ENCODE measurements around the gene TDRD12. TPM values are rescaled to one million over a fixed set of nuclear protein-coding genes. Genes with fewer than 3 reads are reported as not detected.
"Not testable (repeated sequence)": the region's sequence is repeated elsewhere in the genome, so short reads cannot be mapped to it uniquely, and the experiment has no call there.

TDRD12 gene
- polyA plus RNA-seq, 3 donors: 0.88 to 4.0 (median 1.7) TPM

DNA sequence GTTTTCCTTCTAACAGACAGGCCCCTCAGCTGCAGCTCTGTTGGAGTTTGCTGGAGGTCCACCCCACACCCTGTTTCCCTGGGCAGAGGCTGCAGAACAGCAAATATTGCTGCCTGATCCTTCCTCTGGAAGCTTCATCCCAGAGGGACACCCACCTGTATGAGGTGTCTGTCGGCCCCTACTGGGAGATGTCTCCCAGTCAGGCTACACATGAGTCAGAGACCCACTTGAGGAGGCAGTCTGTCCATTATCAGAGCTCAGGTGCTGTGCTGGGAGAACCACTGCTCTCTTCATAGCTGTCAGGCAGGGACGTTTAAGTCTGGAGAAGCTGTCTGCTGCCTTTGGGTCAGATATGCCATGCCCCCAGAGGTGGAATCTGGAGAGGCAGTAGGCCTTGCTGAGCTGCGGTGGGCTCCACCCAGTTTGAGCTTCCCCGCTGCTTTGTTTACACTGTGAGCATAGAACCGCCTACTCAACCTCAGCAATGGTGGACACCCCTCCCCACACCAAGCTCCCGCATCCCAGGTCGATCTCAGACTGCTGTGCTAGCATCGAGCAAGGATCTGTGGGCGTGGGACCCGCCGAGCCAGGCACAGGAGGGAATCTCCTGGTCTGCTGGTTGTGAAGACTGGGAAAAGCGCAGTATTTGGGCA is 67.7 kb downstream of the TDRD12 start:
- not testable (repeated sequence) for DNase-seq (ENCODE audit: extremely low read depth in 1 of 11, low read depth in 9 of 11, low spot score in 4 of 11)

DNA sequence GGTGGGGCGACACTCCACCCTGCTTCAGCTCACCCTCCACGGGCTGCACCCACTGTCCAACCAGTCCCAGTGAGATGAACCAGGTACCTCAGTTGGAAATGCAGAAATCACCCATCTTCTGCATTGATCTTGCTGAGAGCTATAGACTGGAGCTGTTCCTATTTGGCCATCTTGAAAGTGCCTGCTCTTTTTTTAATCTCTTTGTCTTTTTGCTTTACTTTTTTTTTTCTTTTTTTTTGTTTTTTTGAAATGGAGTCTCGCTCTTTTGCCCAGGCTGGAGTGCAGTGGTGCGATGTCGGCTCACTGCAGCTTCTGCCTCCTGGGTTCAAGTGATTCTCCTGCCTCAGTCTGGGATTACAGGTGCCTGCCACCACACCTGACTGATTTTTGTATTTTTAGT is 68.3 kb downstream of the TDRD12 start:
- DNase-seq (ENCODE audit: extremely low read depth in 1 of 11, low read depth in 9 of 11, low spot score in 4 of 11): not testable (repeated sequence)

DNA sequence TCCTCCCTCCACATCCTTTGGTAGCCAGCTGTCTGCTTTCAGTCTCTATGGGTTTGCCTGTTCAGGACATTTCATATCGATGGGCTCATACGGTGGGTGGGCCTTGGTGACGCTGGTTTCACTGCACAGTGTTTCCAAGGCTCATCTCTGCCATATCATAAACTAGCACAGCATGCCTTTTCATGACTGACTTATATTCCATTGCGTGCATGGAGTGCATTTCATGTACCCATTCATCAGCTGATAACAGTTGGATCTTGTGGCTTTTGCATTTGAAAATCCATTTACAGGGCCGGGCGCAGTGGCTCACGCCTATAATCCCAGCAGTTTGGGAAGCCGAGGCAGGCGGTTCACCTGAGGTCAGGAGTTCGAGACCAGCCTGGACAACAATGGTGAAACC is 69.9 kb downstream of the TDRD12 start:
- no peak for DNase-seq (ENCODE audit: extremely low read depth in 1 of 11, low read depth in 9 of 11, low spot score in 4 of 11)

DNA sequence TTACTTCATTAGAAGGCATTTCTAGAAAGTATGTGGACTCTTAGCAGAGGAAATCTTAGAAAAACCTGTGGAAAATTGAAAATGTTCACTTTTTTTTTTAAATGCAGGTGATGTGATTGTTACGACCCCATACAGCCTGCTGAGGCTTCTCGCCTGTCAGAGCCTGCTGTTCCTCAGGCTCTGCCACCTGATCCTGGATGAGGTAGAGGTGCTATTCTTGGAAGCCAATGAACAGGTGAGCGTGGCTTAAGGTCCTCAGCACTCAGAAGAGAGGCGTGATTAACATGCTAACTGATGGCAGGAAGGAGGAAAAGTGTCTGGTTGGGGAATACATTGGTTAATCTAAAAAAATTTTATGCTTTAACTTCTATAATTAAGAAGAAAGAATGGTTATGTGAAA is 78.6 kb downstream of the TDRD12 start:
- no peak for DNase-seq (ENCODE audit: extremely low read depth in 1 of 11, low read depth in 9 of 11, low spot score in 4 of 11)

DNA sequence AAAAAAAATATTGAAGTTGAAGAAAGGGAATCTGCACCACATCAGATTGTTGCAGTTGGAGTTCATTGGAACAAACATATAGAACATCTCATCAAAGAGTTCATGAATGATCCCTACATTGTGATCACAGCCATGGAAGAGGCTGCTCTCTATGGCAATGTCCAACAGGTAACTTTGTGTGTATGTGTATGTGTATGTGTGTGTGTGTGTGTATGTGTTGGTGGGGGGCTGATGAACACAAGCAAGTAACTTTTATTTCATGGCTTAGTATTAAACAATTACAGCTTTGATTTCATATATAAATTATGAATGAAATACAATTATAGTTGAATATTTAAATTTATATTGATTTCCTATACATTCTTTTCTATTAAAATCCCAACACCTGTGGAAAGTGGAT is 80.6 kb downstream of the TDRD12 start:
- DNase-seq (ENCODE audit: extremely low read depth in 1 of 11, low read depth in 9 of 11, low spot score in 4 of 11): no peak

DNA sequence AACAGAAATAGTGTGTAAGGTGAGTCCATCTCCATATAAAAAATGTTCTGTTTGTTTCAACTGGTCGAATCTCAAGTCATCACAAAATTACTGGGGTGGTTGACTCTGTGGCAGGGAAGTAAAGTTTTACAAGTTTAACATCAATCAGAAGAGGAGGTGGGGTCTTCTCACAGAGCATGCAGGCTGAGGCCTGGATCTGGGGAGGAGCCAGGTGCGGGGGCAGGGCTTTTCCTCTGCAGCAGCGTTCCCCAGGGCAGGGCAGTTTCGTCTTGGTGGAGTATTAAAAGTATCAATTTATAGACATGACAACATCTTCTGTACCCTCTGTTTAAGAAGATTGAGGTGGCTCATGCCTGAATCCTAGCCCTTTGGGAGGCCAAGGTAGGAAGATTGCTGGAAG is 81.2 kb downstream of the TDRD12 start:
- DNase-seq (ENCODE audit: extremely low read depth in 1 of 11, low read depth in 9 of 11, low spot score in 4 of 11): no peak

DNA sequence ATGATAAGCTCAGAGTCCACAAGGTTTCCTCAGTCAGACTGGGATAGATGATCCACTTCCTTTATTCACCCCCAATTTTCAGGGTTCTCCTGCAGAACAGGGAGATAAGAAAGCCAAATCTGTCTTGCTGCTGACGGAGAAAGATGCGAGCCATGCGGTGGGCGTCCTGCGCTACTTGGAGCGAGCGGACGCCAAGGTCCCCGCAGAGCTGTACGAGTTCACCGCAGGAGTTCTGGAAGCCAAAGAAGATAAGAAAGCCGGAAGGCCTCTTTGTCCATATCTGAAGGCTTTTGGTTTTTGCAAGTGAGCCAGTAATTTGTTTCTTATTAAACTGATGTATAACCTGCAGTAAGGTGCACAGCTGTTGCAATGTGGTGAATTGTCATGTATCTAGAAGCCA is 83.3 kb downstream of the TDRD12 start:
- no peak for DNase-seq (ENCODE audit: extremely low read depth in 1 of 11, low read depth in 9 of 11, low spot score in 4 of 11)

DNA sequence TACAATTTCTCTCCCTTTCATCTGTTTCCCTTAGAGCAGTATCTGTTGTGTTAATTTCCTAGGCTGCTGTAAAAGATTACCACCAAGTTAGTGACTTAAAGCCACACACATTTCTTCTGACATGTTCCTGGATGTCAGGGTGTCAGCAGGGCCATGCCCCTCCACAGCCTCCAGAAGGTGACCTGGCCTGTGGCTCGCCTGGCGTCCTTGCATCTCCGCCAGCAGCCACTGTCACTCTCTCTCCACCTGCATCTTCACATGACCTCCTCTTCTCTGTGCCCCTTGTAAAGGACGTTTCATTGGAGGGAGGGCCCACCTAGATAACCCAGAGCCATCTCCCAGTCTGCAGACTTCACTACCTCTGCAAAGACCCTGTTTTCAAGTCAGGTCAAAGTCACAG is 88.7 kb downstream of the TDRD12 start:
- DNase-seq (ENCODE audit: extremely low read depth in 1 of 11, low read depth in 9 of 11, low spot score in 4 of 11): no peak

DNA sequence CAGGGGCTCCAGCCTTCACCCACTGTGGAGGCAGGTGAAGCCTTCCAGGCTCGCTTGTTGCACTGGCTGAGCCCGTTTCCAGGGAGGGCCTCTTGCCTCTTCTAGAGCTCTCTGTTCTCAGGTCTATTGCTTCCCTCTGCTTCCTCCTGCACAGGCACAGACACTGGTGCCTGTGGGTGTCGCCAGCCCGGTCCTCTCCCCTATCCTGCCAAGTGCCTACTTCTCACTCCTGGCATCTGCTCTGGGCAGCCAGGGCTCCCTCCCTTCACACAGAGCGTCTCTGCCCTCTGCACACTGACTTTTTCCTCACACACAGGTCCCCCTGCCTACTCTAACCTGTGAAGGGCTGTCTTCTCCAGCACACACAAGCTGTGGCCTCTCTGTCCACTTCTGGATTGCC is 89.7 kb downstream of the TDRD12 start:
- no peak for DNase-seq (ENCODE audit: extremely low read depth in 1 of 11, low read depth in 9 of 11, low spot score in 4 of 11)

DNA sequence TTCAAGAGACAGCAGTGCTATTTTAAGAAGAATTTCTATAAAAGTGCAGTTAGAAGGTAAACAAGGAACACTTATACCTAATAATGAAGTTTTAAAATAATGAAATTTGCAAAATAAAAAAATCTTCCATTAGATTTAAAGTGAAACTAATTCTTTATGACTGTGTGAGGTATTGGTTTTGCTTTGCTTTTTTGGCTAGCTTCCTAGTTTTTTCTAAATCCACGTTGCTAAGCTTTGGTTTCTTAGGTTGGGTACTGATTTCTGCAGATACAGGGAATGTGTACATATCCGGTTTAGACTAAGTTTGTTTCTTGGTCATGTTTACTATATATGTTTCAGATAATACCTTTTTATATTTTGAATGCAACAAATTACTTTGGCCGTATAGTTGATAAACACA is 90.2 kb downstream of the TDRD12 start:
- DNase-seq (ENCODE audit: extremely low read depth in 1 of 11, low read depth in 9 of 11, low spot score in 4 of 11): no peak

DNA sequence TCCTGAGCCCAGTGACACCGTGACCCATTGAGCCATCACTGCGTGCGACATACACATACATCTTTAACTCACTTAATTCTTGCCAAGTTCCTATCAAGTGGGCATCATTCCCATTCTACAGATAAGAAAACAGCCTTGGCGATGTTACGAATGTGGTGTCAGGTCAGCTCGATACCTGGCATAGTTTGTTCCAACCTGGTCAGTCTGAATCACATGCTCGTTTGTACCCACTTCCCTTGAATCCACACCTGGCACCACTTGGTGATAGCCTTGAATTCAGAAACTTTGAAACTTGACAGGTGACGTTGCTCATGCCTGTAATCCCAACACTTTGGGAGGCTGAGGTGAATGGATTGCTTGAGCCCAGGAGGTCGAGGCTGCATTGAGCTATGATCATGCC is 90.9 kb downstream of the TDRD12 start:
- no peak for DNase-seq (ENCODE audit: extremely low read depth in 1 of 11, low read depth in 9 of 11, low spot score in 4 of 11)

DNA sequence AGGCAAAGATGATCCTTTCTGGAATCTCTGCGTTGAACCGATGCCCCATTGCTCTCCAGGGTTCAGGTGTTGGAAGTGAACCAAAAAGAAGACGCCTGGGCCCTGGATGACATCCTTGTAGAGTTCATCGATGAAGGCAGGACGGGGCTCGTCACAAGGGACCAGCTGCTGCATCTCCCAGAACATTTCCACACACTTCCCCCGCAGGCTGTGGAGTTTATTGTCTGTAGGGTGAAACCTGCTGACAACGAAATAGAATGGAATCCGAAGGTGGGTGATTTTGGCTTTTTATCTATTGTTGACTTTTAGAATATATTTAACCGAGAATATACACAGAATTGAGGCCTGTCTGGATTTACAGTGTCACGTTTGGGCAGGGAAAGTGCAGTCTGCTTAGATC is 91.6 kb downstream of the TDRD12 start:
- DNase-seq (ENCODE audit: extremely low read depth in 1 of 11, low read depth in 9 of 11, low spot score in 4 of 11): no peak

DNA sequence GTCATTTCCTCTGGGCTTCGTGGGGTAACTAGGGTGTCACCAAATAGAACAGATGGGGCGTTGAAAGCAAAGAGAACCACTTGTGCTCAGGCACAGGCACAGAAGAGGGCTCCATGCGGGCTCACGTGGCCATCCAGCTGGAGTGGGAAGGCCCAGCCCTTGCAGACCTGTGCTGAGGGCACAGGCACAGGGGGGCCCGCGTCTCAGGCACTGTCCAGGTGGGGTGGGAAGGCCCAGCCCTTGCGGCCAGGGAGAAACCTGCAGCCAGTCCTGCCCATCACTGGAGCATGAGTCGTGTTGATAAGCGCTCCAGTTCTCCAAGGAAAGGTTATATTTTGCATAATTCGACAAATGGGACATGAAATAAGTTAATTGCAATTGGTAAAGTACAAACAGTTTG is 92.5 kb downstream of the TDRD12 start:
- no peak for DNase-seq (ENCODE audit: extremely low read depth in 1 of 11, low read depth in 9 of 11, low spot score in 4 of 11)

DNA sequence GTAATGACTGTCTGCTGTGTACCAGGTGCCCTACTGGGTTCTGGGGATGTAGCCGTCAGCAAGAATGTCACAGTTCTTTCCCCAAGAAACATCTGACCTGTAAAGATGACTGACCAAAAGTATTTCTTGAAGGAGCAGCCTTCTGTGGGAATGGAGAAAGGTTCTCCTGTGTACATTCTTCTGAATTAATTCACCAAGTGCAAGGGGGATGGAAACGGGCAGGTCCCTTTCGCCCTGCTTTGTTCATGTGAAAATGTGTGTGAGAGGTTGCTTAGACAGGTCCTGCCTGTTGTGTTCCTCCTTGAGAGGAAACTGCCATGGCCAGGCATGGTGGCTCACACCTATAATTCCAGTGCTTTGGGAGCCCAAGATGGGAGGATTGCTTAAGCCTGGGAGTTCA is 93.0 kb downstream of the TDRD12 start:
- DNase-seq (ENCODE audit: extremely low read depth in 1 of 11, low read depth in 9 of 11, low spot score in 4 of 11): no peak

DNA sequence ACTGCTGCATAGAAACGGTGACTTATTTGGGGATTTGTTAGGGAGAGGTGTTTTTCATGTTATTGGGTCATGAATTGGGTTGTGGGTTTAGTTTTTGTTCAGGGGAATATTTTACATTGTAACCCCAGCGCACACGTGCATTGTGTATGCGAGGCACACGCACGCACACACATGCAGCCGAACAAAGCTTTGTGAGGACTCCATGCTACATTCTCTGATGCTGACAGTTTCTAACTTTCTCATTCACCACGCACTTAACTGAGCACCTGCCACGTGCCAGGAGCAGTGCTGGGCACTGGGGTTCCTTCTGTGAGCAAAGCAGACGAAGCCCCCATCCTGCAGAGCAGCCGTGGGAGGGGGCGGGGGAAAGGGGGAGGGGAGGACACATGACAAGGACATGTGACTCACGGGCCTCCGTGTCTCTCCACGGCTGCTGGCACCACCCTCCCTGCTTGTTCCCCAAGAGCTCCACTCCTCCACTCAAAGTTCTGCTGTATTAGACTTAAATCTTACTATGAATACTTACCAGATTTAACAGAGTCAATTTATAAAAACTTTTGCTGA is 94.4 kb downstream of the TDRD12 start:
- DNase-seq (ENCODE audit: extremely low read depth in 1 of 11, low read depth in 9 of 11, low spot score in 4 of 11): no peak

DNA sequence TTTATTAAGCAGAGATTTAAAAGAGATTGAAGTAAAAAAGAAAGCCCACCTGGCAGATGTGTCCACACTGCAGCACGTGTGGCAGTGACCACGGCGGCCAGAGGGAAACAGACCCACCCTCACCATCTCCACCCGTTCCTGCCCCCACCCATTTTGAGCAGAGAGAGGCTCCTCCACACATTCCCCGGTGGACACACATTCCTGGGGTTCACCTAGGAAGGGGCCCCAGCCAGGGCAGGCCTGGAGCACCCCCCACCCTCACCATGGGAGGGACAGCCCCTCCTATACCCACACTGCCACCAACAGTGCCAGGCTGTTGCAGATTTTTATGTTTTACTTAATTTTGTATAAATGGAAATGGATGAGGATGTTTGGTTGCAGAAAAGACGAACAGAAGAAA is 95.1 kb downstream of the TDRD12 start:
- no peak for DNase-seq (ENCODE audit: extremely low read depth in 1 of 11, low read depth in 9 of 11, low spot score in 4 of 11)

DNA sequence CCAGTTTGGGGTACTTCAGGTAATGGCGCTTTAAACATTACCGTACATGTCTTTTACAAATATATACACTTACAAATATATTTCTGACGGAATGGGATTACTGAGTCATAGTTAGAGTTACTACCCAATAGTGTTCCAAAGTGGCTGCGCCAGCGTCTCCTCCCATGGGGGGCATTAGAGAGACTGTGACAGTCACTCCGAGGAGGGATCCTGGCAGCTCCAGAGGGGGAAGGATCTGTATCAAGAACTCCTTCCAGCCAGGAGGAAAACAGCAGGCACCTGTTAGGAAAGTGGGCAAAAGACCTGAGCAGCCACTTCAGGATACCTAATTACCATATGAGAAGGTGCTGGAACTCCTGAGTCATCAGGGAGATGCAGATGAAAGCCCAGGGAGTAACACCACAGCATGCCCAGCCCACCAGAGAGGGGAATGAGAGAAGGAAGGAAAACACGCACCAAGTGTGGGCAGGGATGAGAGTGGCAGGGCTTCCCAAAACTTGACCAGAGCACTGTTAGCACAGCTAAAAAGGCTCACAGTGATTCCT is 97.1 kb downstream of the TDRD12 start:
- DNase-seq (ENCODE audit: extremely low read depth in 1 of 11, low read depth in 9 of 11, low spot score in 4 of 11): no peak

DNA sequence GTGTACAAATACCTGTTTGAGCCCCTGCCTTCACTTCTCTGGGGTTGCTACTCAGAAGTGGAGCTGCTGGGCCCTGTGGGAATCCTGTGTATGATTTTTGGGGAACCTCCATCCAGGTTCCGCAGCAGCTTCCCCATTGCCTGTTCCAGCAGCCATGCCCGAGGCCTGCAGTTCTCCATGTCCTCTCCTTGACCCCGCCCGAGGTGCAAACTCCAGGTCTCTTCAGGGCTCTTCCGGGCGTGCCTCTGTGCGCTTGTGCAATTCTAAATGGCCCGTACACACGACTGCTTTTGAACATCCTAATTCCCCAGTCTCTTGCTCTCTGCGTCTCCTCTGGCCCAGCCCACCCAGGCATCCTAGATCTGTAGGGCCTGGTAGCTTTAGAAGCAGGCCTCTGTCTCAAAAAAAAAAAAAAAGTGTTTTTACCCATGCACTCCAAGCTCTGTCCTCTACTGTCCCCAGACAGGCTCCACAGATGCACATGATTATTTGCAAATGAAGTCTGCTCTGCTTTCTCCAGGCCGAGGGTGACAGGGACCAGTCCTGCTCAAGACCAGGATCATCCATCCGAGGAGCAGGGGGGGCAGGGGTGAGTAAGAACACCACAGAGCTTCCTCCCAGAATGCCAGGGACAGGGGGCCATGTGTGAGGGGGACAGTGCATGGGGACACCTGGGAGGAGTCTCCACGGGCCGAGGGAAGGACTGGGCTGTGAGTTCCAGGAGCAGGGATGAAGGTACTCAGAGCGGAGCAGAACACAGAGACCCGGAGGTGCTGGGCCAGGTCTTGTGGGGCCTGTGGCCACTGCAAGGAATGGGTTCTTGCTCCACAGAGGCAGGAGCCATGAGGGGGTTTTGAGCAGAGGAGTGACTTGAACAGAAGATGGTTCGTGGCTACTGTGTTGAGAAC is 98.3 kb downstream of the TDRD12 start:
- DNase-seq (ENCODE audit: extremely low read depth in 1 of 11, low read depth in 9 of 11, low spot score in 4 of 11): no peak

DNA sequence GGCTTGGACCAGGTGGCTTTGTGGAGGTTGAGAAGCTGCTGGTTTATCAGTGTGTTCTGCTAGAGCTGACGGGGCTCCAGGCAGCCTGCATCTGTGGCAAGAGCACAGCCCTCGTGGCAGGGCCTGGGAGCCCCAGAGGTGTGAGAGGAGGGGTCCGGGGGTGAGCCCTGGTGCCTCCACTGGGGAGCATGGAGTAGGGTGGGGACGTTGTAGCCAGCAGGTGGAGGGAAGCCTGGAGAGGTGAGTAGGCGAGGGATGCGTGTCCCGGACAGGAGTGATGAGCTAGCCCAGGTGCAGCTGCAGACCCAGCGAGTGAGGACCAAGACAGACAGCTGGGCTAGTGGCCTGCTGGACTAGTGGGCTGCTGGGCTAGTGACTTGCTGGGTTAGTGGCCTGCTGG is 99.0 kb downstream of the TDRD12 start:
- DNase-seq (ENCODE audit: extremely low read depth in 1 of 11, low read depth in 9 of 11, low spot score in 4 of 11): no peak
